Glomerular endothelial cell (primary cell): Measurements from ENCODE around the gene DNAH6. TPM values are rescaled to one million over a fixed set of nuclear protein-coding genes. Genes with fewer than 3 reads are reported as not detected.

ENCODE experiments used
- DNase-seq: peaks from one replicate; pipeline ENCODE4 v3.0.0-alpha.2; 2011; ENCODE audit warnings: low read depth, low spot score; ENCODE audit errors: extremely low read depth
- total RNA-seq: library from RNA; depleted of rRNA; stranded (reverse); fragments of >200 nt; gene quantifications from 2 replicates; pipeline ENCODE4 v1.2.3, GENCODE V29; 2015

The DNAH6 gene
- total RNA-seq, 1 donor from 2014 or later: not detected

- no peak for DNase-seq
Observed at GRCh38 chr2:84788027-84788426, 271.7 kb downstream of the DNAH6 start.

DNA sequence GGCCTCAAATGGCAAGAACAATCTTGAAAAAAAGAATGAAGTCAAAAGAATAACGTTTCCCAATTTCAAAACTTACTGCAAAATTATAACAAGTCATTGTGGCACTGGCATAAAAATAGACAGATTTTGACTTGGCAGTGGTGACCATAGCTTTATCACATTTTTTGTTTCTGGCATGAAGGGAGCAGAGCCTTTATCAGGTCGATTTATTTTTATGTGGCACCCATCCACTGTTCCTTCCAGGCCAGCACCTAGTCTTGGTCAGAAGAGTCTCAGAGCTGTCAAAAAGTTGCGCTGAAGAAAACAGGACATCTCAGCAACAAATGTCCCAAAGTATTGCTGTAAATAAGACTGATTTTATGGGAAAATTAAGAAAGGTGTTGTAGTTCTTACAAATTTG lies 272.2 kb downstream of the DNAH6 start:
- DNase-seq: no peak

GRCh38 chr2:84792856-84793522 lies 276.7 kb downstream of the DNAH6 start:
- no peak for DNase-seq

DNA sequence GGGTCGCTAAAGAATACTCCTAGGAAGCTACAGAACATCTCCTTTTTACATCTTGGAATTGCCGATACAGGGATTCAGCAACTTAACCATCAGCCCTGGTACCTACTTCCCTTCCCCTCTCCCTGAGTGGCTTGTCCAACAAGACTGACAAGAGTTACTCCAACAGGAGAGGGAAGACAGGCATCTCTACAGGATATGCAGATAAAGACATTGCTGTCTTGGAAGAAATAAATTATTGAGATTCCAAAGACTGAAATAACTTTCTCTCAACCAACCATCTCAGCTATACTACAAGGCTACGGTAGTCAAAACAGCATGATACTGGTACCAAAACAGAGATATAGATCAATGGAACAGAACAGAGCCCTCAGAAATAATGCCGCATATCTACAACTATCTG lies 277.3 kb downstream of the DNAH6 start:
- no peak for DNase-seq

DNA sequence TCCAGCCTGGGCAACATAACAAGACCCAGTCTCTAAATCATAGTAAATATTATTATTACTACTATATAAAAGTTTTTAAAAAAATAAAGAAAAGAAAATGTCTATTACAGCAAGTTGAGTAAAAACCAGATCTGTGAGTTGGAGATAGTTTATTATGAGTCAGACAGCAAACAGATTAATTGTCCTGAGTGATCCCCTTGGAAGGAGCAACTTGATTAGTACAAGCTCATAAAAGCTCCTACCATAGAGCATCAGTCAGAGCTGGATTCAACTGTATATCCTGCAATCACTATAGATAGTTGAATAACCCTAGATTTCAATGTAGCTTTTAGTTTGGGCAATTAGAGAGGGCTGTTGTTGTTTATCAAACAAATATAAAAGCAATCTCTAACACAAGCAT lies 280.5 kb downstream of the DNAH6 start:
- DNase-seq: no peak

GRCh38 chr2:84797271-84797670 lies 281.0 kb downstream of the DNAH6 start:
- no peak for DNase-seq

GRCh38 chr2:84799772-84800171 lies 283.5 kb downstream of the DNAH6 start:
- no peak for DNase-seq

DNA sequence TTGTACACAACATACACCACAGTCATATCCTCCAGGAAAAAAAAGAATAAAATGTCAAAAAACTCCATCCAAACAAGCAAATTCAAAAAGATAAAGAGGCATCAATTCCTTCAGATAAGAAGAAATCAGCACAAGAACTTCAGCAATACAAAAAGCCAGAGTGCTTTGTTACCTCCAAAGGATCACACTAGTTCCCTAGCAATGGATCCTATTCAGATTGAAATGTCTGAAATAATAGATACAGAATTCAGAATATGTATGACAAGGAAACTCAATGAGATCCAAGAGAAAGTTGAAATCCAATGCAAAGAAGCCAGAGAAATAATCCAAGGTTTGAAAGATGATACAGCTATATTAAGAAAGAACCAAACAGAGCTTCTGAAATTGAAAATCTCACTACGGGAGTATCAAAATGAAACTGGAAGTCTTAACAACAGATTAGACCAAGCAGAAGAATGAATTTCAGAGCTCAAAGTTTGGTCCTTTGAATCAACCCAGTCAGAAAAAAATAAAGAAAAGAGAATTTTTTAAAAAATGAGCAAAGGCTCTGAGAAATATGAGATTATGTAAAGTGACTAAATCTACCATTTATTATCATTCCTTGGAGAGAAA lies 284.0 kb downstream of the DNAH6 start:
- DNase-seq: no peak

GRCh38 chr2:84801811-84802210 lies 285.5 kb downstream of the DNAH6 start:
- DNase-seq: no peak

- no peak for DNase-seq
Observed at GRCh38 chr2:84805250-84805958, 289.1 kb downstream of the DNAH6 start.

DNA sequence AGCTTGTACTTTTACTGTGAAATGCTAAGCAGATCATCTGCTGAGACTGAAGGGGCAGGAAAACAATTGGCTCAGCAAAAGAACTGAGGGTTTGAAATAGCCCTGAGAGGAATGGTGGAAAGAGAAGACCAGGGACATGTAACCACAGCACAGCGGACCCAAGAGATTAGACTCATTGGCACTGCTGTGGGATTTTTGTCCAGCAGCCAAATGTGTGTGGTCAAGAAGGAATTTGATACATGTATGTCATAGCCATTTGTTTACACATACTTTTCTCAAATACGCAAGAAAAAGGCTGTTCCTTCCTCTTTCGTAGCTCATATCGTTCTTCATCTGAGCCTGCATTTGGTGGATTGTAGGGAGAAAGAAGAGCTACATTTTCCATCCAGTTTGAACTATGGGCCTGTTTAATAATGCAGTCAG lies 290.8 kb downstream of the DNAH6 start:
- DNase-seq: no peak

- no peak for DNase-seq
Observed at GRCh38 chr2:84808279-84808678, 292.0 kb downstream of the DNAH6 start.

GRCh38 chr2:84811839-84812431 lies 295.6 kb downstream of the DNAH6 start:
- DNase-seq: no peak

DNA sequence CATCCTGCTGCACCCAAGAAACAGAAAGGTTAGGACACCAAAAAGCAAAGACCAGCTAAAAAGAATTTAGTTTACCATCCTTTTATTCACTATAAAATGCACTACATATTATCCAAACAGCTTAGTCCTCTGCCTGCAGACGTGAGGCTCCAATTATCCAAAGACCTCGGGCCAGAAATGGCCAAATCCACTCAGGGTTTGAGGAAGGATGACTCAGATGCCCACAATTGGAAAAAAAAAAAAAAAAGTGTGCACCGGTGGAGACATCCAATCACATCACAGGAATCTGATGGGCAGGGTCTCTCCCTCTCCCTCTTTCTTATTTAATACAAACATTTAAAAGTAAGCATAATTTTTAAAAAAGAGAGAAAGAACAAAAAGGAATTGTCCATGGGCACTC lies 298.8 kb downstream of the DNAH6 start:
- no peak for DNase-seq

DNA sequence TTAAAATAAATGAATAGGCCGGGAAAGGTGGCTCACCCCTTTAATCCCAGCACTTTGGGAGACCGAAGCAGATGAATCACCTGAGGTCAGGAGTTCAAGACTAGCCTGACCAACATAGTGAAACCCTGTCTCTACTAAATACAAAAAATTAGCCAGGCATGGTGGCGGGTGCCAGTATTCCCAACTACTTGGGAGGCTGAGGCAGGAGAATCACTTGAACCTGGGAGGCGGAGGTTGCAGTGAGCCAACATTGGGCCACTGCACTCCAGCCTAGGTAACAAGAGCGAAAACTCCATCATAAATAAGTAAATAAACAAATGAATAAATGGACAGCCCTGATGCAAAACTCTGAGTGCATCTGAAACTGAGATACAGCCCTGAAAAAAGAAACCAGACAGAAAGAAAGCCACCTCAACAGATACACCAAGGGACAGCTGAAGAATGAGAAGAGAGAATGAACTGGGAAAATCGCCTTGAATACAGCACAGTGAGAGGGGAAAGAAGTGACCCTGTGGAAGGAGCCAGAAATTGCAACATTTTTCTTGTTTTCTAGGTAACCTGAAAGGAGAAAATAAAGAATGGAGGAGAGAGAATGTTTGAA lies 300.2 kb downstream of the DNAH6 start:
- DNase-seq: no peak

- no peak for DNase-seq
Observed at GRCh38 chr2:84817239-84817655, 300.9 kb downstream of the DNAH6 start.

DNA sequence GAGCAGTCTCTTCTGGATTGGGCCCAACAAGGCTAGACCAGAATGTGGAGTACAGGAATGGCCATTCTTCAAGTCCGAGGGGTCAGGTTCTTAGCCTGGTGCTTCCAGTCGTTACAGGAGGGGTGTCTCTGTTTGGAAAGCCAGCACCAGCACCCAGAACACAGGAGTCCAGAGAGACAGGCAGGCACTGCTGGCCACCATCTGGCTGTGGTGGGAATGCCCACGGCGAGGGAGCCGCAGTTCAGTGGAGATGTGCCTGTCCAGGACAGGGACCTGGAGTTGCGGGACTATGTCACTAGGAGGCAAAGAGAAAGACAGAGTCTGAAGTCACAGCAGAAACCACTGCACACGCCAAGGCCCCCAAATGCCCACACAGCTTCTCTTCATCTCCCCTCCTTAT lies 305.5 kb downstream of the DNAH6 start:
- DNase-seq: no peak

DNA sequence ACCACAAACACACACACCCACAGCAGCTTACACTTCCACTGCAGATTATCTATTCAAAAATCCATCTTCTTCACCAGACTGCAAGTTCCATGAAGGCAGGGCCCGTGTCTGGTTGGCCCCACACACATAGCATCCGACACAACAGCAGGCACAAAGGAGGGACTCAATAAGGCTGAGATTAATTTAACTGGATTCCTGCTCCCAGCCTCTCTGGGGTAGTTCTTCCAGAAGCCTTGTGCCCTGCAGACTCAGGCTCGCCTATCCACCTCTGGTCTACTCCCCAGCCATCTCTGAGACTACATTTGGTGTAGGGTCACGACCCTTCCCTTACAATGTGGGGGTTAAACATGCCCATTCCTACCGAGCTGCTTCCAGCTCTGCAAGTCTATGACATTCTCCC lies 306.9 kb downstream of the DNAH6 start:
- no peak for DNase-seq

DNA sequence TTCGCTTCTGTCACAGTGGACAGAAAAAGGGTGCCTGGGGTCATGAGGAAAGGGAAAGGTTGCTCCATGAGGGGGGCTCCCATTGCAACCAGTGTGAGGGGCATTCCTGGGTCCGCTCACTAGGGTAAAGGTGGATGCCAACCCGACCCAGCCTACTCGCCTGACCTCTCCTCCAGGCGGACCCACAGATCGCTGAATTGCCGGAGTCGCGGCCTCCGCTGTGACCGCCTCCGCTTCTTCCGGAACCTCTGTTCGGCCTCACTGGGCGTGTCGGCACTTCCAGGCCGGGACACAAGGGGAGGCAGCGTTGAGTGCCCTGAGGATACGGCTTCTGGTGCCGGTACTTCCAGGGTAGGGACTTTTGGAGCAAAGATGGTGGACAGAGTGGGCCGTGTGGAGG lies 307.5 kb downstream of the DNAH6 start:
- DNase-seq: no peak

- DNase-seq: no peak
Observed at GRCh38 chr2:84827978-84828575, 311.8 kb downstream of the DNAH6 start.

DNA sequence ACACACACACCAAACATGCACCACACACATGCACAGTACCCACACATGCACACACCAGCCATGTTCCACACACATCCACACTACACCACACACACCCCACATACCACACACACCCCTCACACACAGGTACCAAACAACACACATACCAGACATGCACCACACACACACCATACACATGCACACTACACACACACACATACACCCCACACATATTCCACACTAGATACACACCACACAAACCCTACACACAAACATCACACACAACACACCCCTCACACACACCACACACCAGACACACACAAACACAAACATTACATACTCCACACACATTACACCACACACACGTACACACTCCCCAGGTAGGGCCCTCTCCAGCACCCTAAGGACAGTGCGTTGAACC lies 313.4 kb downstream of the DNAH6 start:
- no peak for DNase-seq
